Activated T-helper 17 cell treated with anti-CD3 and anti-CD28 coated beads, Interleukin-2, amount 50 U/mL, for 72 hours (primary cell): Measurements from ENCODE around the gene SHROOM2. TPM values are rescaled to one million over a fixed set of nuclear protein-coding genes. Genes with fewer than 3 reads are reported as not detected.

Source experiments
- ATAC-seq: fragments of 150-1000 bp; cut with Tn5 transposase; replicated peaks from 2 replicates; pipeline ENCODE4 v1.10.0; 2021; ENCODE audit warnings: mild to moderate bottlenecking, moderate library complexity
- H3K27ac Mint-ChIP-seq: one replicate; pipeline ENCODE4 v1.8.0; 2022; ENCODE audit warnings: mixed read lengths
- H3K27me3 Mint-ChIP-seq: one replicate; pipeline ENCODE4 v1.8.0; 2022; ENCODE audit warnings: mixed read lengths
- H3K36me3 Mint-ChIP-seq: one replicate; pipeline ENCODE4 v1.8.0; 2022; ENCODE audit warnings: low read depth, mild to moderate bottlenecking, mixed read lengths
- H3K4me1 Mint-ChIP-seq: one replicate; pipeline ENCODE4 v1.8.0; 2022; ENCODE audit warnings: mixed read lengths
- H3K4me3 Mint-ChIP-seq: one replicate; pipeline ENCODE4 v1.8.0; 2022; ENCODE audit warnings: mild to moderate bottlenecking, mixed read lengths
- H3K9me3 Mint-ChIP-seq: one replicate; pipeline ENCODE4 v1.8.0; 2022; ENCODE audit warnings: mixed read lengths
- total RNA-seq, 2 donors: library from RNA; stranded (reverse); gene quantifications; one replicate each; pipeline ENCODE4 v1.2.3, GENCODE V29; 2022

The SHROOM2 gene
- total RNA-seq, 2 donors from 2014 or later: not detected

DNA sequence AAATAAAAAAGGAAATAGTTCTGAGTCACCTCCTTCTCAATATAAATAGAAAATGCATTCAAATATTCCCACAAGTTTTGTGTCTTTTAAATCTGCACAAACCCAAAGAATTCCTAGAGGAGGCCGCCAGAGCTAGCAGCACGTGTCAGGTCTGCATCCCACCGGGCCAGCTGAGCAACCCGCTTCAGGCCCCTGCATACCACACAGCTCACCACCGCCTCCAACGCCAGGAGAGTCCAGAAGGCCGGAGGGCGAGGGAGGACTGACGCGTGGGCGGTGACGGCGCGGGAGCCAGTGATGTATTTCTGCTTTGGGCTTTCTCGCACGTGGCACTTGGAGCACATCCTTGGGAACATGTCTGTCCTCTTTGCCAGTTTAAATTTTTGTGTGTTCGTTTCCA lies 119.1 kb downstream of the SHROOM2 start:
- Mint-ChIP-seq H3K27ac (no peak overlapping the region), H3K36me3 (no peaks in the 10 kb centered on the region), H3K27me3 (peaks cover 3% of the 10 kb centered on the region), H3K4me3 (no peak overlapping the region), H3K4me1 (peaks cover 2% of the 10 kb centered on the region), H3K9me3 (no peaks in the 10 kb centered on the region)
- ATAC-seq: no peak

DNA sequence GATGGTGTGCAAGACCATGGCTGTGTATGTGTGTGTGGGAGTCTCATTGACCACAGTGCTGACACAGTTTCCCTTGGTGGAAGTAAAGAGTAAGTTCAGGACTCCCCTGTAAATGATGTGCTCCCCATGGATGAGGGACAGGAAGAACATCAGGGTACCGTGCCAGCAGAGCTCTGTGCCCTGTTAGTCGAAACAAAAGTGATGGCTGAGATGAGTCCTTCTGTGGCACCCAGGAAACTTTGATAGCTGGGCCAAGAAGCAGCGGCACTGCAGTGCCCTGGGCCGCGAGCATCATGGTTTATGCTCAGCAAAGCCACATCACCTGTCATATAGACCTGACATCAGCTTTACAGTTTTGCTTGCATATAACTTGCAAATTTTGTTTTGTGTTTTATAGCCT lies 119.5 kb downstream of the SHROOM2 start:
- H3K27me3 Mint-ChIP-seq: no peaks in the 10 kb centered on the region
- no peaks in the 10 kb centered on the region for H3K4me1 Mint-ChIP-seq
- no peaks in the 10 kb centered on the region for H3K9me3 Mint-ChIP-seq

DNA sequence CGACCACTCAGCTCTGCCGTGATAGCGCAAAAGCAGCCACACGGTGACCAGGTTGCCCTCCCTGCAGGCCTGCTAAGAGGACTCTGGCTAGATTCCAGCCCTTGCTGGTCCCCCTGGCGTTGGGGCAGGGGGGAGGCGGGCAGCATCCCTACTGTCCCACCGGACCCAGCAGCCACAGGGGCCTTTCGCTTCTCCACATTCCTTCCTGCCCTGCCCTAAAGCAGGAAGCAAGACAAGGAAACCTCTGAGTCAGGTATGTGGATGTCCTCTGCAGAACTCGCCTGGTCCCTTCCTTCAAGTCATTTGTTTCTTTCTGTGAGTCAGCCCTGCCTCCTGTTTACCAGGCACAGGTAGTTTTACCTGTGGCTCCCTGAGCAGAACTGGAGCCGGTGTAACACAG lies 120.7 kb downstream of the SHROOM2 start:
- no peaks in the 10 kb centered on the region for H3K4me1 Mint-ChIP-seq
- H3K36me3 Mint-ChIP-seq: no peaks in the 10 kb centered on the region
- H3K4me3 Mint-ChIP-seq: no peak overlapping the region
- H3K9me3 Mint-ChIP-seq: no peaks in the 10 kb centered on the region
- H3K27ac Mint-ChIP-seq: no peak overlapping the region
- peaks cover 9% of the 10 kb centered on the region for H3K27me3 Mint-ChIP-seq
- ATAC-seq: no peak

More for the DNA sequence above, 119.5 kb downstream of the SHROOM2 start:
- H3K36me3 Mint-ChIP-seq: no peaks in the 10 kb centered on the region
- H3K4me3 Mint-ChIP-seq: no peak overlapping the region
- ATAC-seq: peak; percentile 51
- no peak overlapping the region for H3K27ac Mint-ChIP-seq

DNA sequence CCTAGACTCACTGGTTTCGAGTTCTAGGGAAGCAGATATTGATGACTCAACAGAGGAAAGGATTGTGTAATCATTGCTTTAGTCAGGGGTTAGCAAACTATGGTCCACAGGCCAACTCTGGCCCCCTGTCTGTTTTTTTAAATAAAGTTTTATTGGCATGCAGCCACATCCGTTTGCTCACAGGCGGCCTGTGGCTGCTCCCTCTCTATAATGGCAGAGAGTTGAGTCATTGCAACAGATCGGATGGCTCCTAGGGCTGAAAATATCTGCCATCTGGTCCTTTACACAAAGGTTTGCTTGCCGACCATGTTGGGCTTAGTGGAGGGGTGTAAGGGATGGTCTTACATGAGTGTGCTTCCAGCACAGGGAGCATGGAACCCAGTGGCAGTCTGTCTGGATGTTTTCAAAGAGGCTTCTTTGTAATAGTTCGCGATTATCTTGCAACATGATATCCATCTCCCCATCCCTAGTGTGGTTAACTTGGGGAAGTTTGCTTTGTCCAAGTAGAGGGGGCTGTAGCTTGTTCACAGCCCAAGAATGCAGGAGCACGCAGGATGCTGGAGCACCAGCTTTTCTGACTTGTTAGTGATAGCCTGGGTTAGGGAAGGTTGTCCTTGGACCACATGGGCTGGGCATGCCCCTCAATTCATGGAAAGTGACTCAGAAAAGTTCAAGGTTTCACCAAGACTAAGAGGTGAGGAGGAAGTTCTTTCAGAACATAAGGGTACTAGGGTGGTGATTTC lies 121.6 kb downstream of the SHROOM2 start:
- no peak overlapping the region for H3K4me3 Mint-ChIP-seq
- H3K27me3 Mint-ChIP-seq: peaks cover 9% of the 10 kb centered on the region
- no peaks in the 10 kb centered on the region for H3K36me3 Mint-ChIP-seq
- no peak overlapping the region for H3K27ac Mint-ChIP-seq
- peak; percentile 14 for ATAC-seq
- H3K4me1 Mint-ChIP-seq: no peaks in the 10 kb centered on the region
- no peaks in the 10 kb centered on the region for H3K9me3 Mint-ChIP-seq

DNA sequence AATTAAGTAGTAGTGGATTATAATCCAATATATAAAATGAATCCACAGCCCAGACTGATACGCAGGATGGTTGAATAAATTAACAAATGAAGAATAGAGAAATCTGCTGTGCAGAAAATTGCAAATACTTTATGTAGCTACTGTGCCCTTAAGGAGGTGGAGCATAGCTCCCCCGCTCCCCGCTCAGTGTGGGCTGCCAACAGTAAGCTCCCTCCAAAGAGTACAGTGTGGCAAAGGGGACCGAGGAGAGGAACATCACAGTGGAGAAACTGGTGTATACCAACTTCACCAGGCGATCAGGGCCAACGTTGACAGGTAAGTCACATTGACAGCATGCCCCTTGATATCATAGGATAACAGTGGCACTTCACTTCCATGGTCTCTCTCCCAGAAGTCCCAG lies 123.0 kb downstream of the SHROOM2 start:
- Mint-ChIP-seq H3K4me1 (no peaks in the 10 kb centered on the region), H3K36me3 (no peaks in the 10 kb centered on the region), H3K27me3 (peaks cover 13% of the 10 kb centered on the region), H3K9me3 (no peaks in the 10 kb centered on the region), H3K27ac (no peak overlapping the region), H3K4me3 (no peak overlapping the region)
- no peak for ATAC-seq

DNA sequence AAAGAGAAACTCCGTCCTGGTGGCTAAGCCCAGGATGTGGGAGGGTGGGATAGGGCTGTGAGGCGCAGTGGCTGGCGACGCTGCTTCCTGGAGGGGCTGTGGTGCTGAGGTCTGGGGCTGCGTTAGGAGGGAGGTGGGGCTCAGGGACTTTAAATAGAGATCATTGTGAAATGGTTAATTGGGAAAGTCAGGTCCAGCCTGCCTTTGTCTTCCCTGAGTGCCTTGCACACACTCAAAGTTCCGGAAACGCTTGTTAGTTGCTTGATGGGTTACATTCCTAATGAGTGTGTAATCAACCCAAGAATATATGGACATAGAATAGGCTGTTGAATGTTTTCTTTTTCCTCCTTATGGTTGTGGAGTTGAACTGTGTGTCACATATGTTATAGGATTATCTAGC lies 125.3 kb downstream of the SHROOM2 start:
- Mint-ChIP-seq H3K27me3 (peaks cover 17% of the 10 kb centered on the region), H3K4me3 (no peak overlapping the region), H3K36me3 (no peaks in the 10 kb centered on the region), H3K9me3 (no peaks in the 10 kb centered on the region), H3K27ac (no peak overlapping the region), H3K4me1 (no peaks in the 10 kb centered on the region)
- ATAC-seq: no peak

DNA sequence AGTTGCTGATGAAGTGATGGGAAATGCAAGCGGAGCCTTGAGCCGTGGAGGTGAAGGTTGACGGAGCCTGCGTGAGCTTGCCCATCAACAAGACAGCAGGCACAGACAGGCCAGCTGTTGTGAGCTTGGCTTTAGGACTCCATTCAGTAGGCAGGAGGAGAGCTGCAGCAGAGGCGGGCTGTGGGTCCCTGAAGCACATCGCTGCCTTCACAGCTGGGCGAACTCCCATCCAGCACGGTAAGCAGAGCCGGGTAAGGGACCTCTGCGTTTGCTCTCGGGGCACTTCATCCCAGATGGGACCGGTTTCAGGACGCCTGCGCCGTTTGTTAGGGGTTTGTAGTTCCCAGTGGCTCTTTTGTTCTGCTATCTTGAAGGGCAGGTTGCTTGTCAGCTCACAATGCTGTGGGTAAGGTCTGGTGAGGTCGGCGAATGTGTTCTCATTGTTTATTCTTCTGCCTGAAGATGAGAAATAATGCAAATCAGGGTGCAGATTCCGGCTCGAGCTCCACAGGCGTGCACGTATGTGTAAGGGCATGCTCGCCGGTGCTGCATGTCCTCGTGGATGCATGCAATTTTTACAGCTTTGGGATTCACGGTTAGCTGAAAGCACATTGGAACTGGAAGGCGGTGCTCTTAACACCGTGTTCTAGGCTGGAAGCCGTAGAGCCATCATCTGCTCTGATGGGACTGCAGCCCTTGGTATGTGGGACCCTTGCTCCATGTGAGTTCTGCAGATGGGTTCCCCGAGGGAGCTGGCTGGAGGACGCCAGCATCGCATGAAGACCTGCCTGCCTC lies 126.3 kb downstream of the SHROOM2 start:
- Mint-ChIP-seq H3K9me3 (no peaks in the 10 kb centered on the region), H3K27me3 (peaks cover 21% of the 10 kb centered on the region), H3K36me3 (no peaks in the 10 kb centered on the region)

DNA sequence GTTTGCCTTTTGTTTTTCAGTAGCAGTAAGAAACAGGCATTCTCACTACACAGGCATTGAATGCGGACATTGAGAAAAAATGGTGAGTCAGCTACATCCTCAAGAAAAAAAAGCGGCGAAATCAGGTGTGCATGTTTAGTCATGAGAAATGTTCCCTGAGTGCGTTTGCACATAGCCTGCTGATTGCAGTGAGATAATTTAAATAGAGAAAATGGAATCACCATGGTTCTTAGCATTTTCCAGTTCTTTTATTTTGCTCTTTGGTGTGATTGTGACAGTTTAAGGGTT lies 126.9 kb downstream of the SHROOM2 start:
- H3K27me3 Mint-ChIP-seq: peaks cover 21% of the 10 kb centered on the region
- H3K4me1 Mint-ChIP-seq: no peaks in the 10 kb centered on the region
- no peak for ATAC-seq
- no peaks in the 10 kb centered on the region for H3K9me3 Mint-ChIP-seq
- H3K36me3 Mint-ChIP-seq: no peaks in the 10 kb centered on the region
- H3K4me3 Mint-ChIP-seq: no peak overlapping the region
- no peak overlapping the region for H3K27ac Mint-ChIP-seq

More for the DNA sequence above, 126.3 kb downstream of the SHROOM2 start:
- Mint-ChIP-seq H3K4me1 (no peaks in the 10 kb centered on the region), H3K27ac (no peak overlapping the region), H3K4me3 (no peak overlapping the region)
- ATAC-seq: no peak

DNA sequence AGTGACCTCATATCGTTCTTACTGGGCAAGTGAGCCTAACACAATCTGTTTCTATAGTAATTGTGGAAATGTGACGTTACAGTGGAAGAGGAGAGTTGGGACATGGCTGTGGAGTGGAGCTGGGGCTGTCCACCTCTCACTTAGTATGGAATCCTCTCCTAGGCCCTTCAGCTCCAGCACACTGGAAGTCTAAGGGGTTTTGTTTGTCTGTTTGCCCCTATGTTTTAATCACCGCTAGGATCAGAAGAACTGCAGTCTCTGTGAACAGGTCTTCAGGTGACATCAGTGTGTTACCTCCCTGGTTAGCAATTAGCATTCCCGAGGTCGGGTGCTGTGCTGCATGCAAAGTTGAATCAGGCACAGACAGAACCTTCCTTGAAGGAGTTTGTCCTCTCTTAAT lies 131.6 kb downstream of the SHROOM2 start:
- H3K27me3 Mint-ChIP-seq: peaks cover 17% of the 10 kb centered on the region
- H3K36me3 Mint-ChIP-seq: no peaks in the 10 kb centered on the region

DNA sequence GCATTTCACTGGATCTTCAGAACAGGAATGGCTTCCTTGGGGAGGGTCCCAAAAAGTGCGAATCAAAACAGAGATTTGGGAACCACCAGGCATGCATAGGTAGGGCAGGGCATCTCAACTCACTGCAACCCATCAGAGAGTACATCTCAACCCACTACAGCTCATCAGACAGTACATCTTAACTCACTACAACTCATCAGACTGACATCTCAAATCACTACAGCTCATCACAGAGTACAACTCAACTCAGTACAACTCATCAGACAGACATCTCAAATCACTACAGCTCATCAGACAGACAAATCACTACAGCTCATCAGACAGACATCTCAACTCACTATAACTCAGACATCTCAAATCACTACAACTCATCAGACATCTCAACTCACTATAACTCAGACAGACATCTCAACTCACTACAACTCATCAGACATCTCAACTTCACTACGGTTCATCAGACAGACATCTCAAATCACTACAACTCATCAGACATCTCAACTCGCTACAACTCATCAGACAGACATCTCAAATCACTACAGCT lies 133.5 kb downstream of the SHROOM2 start:
- H3K4me1 Mint-ChIP-seq: no peaks in the 10 kb centered on the region
- no peak overlapping the region for H3K27ac Mint-ChIP-seq
- ATAC-seq: no peak
- peaks cover 14% of the 10 kb centered on the region for H3K27me3 Mint-ChIP-seq
- no peak overlapping the region for H3K4me3 Mint-ChIP-seq
- H3K9me3 Mint-ChIP-seq: no peaks in the 10 kb centered on the region
- no peaks in the 10 kb centered on the region for H3K36me3 Mint-ChIP-seq

More for the DNA sequence above, 131.6 kb downstream of the SHROOM2 start:
- Mint-ChIP-seq H3K4me3 (no peak overlapping the region), H3K27ac (no peak overlapping the region), H3K4me1 (no peaks in the 10 kb centered on the region), H3K9me3 (no peaks in the 10 kb centered on the region)
- ATAC-seq: no peak

DNA sequence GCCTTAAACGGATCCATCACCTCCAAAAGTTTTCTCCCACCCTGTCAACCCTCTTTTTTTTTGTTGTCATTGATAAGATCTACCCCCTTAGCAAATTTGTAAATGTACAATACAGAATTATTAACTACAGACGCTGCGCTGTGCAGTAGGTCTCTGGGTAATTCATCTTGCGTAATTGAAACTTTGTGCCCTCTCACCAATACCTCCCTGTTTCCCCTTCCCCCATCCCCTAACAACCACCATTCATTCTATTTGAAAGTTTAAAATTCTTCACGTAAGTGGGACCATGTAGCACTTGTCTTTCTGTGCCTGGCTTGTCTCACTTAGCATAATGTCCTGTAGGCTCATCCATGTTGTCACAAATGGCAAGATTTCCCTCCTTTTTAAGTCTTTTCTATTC lies 135.2 kb downstream of the SHROOM2 start:
- H3K27ac Mint-ChIP-seq: no peak overlapping the region
- no peak overlapping the region for H3K4me3 Mint-ChIP-seq
- ATAC-seq: no peak
- no peaks in the 10 kb centered on the region for H3K36me3 Mint-ChIP-seq
- H3K27me3 Mint-ChIP-seq: peaks cover 9% of the 10 kb centered on the region
- no peaks in the 10 kb centered on the region for H3K4me1 Mint-ChIP-seq
- H3K9me3 Mint-ChIP-seq: no peaks in the 10 kb centered on the region

DNA sequence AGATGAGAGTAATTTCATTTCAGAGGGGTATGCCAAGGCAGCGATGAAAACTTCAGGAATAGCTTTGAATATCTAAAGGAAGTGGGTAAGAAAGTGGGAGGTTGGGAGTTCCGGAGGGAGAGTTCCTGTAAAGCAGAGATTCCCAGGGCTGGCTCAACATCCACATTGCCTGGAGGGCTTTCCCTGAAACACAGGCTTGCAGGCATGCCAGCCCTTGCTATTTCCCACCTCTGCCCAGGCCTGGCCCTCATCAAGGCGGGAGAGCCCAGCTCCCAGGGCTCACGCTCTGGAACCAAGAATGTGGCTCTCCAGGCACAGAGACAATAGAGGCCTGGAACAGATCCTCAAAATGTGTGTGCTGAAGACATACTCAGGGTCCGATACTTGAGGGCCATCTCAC lies 137.1 kb downstream of the SHROOM2 start:
- H3K27ac Mint-ChIP-seq: no peak overlapping the region
- H3K9me3 Mint-ChIP-seq: no peaks in the 10 kb centered on the region
- no peak overlapping the region for H3K4me3 Mint-ChIP-seq
- H3K36me3 Mint-ChIP-seq: no peaks in the 10 kb centered on the region
- H3K4me1 Mint-ChIP-seq: no peaks in the 10 kb centered on the region
- peaks cover 6% of the 10 kb centered on the region for H3K27me3 Mint-ChIP-seq
- ATAC-seq: no peak

DNA sequence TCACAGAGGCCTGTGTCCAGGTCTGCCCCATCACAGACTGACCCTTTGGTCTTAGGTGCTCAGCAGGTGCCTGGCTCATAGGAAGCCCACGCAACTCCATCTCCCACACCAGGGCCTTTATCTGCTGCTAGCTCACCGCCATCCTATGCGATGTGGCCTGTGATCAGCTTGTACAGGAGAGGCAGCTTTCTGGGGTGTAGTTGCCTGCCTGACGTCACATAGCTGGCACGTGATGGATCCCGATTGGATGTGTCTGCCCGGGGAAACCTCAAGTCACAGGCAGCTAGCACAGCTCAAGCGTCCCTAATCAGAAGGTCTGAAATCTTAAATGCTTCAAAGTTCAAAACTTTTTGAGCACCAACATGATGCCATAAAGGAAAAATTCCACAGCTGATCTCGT lies 139.8 kb downstream of the SHROOM2 start:
- Mint-ChIP-seq H3K9me3 (no peaks in the 10 kb centered on the region), H3K27ac (no peak overlapping the region), H3K4me3 (no peak overlapping the region), H3K27me3 (peaks cover 6% of the 10 kb centered on the region), H3K36me3 (no peaks in the 10 kb centered on the region), H3K4me1 (no peaks in the 10 kb centered on the region)
- no peak for ATAC-seq

DNA sequence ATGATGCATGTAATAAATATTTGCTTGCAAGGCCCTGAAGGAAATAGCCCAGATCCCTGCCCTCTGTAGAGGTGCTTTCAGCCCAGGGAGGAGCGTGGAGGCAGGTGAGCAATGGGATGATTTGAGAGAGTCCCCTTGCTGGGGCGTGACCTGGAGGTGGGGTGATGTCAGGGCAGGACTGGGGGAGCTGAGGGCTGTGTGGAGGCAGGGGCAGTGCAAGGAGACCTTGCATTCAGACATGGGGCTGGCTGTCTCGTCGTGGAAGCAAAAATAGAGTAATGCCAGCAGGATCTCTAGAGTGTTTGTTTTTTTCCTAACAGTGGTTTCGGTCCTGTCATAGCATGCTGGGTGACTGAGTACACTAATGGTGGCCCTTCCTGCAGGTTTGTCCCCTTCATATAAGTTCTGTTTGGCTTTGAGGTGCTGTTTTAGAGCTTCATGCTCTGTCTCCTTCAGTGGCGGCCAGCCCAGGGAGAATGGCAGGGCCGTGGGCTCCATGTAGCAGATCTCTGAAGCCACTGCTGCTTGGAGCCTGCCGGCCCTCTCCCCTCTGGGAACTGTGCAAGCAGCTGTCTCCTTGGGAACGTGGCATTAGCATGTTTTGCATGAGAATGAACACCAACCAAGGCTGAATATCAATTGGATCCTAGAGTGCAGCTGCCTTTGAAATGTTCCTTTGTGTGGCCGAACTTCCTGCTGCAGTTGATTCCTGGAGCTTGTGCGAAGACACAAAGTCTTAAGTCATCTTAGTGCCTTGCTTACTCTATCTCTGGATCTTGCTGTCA lies 141.7 kb downstream of the SHROOM2 start:
- no peak for ATAC-seq

More for the DNA sequence above, 141.7 kb downstream of the SHROOM2 start:
- Mint-ChIP-seq H3K27me3 (peaks cover 6% of the 10 kb centered on the region), H3K9me3 (no peaks in the 10 kb centered on the region), H3K36me3 (no peaks in the 10 kb centered on the region), H3K4me3 (no peak overlapping the region), H3K27ac (no peak overlapping the region), H3K4me1 (no peaks in the 10 kb centered on the region)
